Ectodermal cell (in vitro differentiated cells): ENCODE measurements around the gene APOBEC3H. TPM values are rescaled to one million over a fixed set of nuclear protein-coding genes. Genes with fewer than 3 reads are reported as not detected.
"Not testable (repeated sequence)": the region's sequence is repeated elsewhere in the genome, so short reads cannot be mapped to it uniquely, and the experiment has no call there.

Experiments
- H3K27ac ChIP-seq: 2 replicates; pipeline ENCODE4 v1.7.0; 2013; ENCODE audit warnings: mild to moderate bottlenecking, low read depth, low read length; ENCODE audit not compliant: insufficient read depth, poor library complexity, severe bottlenecking
- H3K27me3 ChIP-seq: 2 replicates; pipeline ENCODE4 v1.7.0; 2013; ENCODE audit warnings: mild to moderate bottlenecking, low read length; ENCODE audit not compliant: insufficient read depth, control insufficient read depth, poor library complexity, severe bottlenecking
- H3K36me3 ChIP-seq: one replicate; pipeline ENCODE4 v1.7.0; 2013; ENCODE audit warnings: low read length; ENCODE audit not compliant: control insufficient read depth, insufficient read depth
- H3K4me1 ChIP-seq: one replicate; pipeline ENCODE4 v1.7.0; 2013; ENCODE audit warnings: low read length; ENCODE audit not compliant: control insufficient read depth, insufficient read depth
- H3K4me3 ChIP-seq: 2 replicates; pipeline ENCODE4 v1.7.0; 2013; ENCODE audit warnings: low read depth, low read length, control low read depth; ENCODE audit not compliant: insufficient read depth
- H3K9me3 ChIP-seq: 2 replicates; pipeline ENCODE4 v1.7.0; 2013; ENCODE audit warnings: mild to moderate bottlenecking, low read length, moderate library complexity; ENCODE audit not compliant: control insufficient read depth
- WGBS, 2 experiments: methylation state at CpG; one replicate each; pipeline ENCODE4 v1.1.7; 2013; ENCODE audit warnings: missing lambda C conversion rate in 2 of 2; 5-methylcytosine and 5-hydroxymethylcytosine counted together
- polyA plus RNA-seq, 4 experiments: library from polyadenylated mRNA; stranded (reverse); fragments of 50-300 nt; gene quantifications; one replicate each; pipeline ENCODE4 v1.2.3, GENCODE V29; 2013

Gene APOBEC3H
- polyA plus RNA-seq (2013, experiment 1 of 4), result not detected
- 0.62 TPM for polyA plus RNA-seq (2013, experiment 2 of 4)
- 0.27 TPM for polyA plus RNA-seq (2013, experiment 3 of 4)
- 0.65 TPM for polyA plus RNA-seq (2013, experiment 4 of 4)

- 74 to 80% methylated on average over 8 to 9 of the region's 9 CpGs for WGBS, 2 experiments
- H3K27me3 ChIP-seq, result no peaks in the 10 kb centered on the region
- H3K36me3 ChIP-seq, result no peaks in the 10 kb centered on the region
- peak within 1 kb of the TSS; percentile 18 for H3K27ac ChIP-seq
- H3K4me3 ChIP-seq, result no peak within 1 kb of the TSS
- no peaks in the 10 kb centered on the region for H3K9me3 ChIP-seq
- H3K4me1 ChIP-seq, result peaks cover 19% of the 10 kb centered on the region
Measured at GRCh38 chr22:39097098-39098020, at the start of gene APOBEC3H. Gene APOBEC3H (plus strand): TSS chr22:39097244. CDS start chr22:39100279, 3,035 bp downstream.

- not testable (repeated sequence) for H3K36me3 ChIP-seq, H3K27me3 ChIP-seq, H3K4me3 ChIP-seq, H3K27ac ChIP-seq, H3K4me1 ChIP-seq, H3K9me3 ChIP-seq
- WGBS, 2 experiments, result 91 to 94% methylated on average over 7 of the region's 7 CpGs
Measured at GRCh38 chr22:39049486-39049885, 47.6 kb upstream of the APOBEC3H start.

GRCh38 chr22:39051844-39052495, 45.1 kb upstream of the APOBEC3H start:
- not testable (repeated sequence) for H3K27me3 ChIP-seq, H3K4me3 ChIP-seq, H3K27ac ChIP-seq, H3K4me1 ChIP-seq, H3K9me3 ChIP-seq, H3K36me3 ChIP-seq
- WGBS, 2 experiments, result 81 to 82% methylated on average over 15 to 16 of the region's 18 CpGs

GRCh38 chr22:39055658-39056057, 41.4 kb upstream of the APOBEC3H start:
- Histone ChIP-seq H3K4me3 (no peak overlapping the region), H3K4me1 (no peaks in the 10 kb centered on the region), H3K27me3 (no peaks in the 10 kb centered on the region), H3K27ac (no peak overlapping the region), H3K36me3 (no peaks in the 10 kb centered on the region), H3K9me3 (peaks cover 2% of the 10 kb centered on the region)
- 92 to 94% methylated on average over 11 of the region's 11 CpGs for WGBS, 2 experiments

- not testable (repeated sequence) for H3K4me1 ChIP-seq, H3K9me3 ChIP-seq, H3K36me3 ChIP-seq, H3K27me3 ChIP-seq, H3K27ac ChIP-seq, H3K4me3 ChIP-seq
- 73 to 83% methylated on average over 6 of the region's 6 CpGs for WGBS, 2 experiments
Measured at GRCh38 chr22:39061290-39061689, 35.8 kb upstream of the APOBEC3H start.

GRCh38 chr22:39061951-39062350, 35.1 kb upstream of the APOBEC3H start:
- H3K27me3 ChIP-seq, H3K4me3 ChIP-seq, H3K27ac ChIP-seq, H3K9me3 ChIP-seq, H3K36me3 ChIP-seq, H3K4me1 ChIP-seq: not testable (repeated sequence)
- 86 to 88% methylated on average over 10 of the region's 10 CpGs for WGBS, 2 experiments

DNA sequence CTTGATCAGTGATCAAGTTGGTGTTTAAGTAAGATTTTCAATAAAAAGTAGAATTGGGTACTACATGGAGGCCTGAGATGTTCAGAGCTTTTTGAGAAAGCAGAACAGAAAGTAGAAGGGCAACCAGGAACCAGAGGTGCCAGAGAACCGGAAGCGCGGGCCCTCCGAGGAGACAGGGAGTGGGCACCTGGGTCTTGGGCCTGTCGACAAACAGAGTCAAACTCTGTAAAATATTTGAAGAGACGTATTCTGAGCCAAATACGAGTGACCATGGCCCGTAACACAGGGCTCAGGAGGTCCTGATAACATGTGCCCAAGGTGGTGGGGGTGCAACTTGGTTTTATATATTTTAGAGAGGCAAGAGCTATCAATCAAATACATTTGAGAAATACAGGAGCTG, 33.1 kb upstream of the APOBEC3H start:
- not testable (repeated sequence) for H3K27me3 ChIP-seq, H3K4me1 ChIP-seq, H3K9me3 ChIP-seq, H3K36me3 ChIP-seq, H3K4me3 ChIP-seq, H3K27ac ChIP-seq
- 92 to 95% methylated on average over 8 of the region's 8 CpGs for WGBS, 2 experiments

- H3K36me3 ChIP-seq, H3K27ac ChIP-seq, H3K9me3 ChIP-seq, H3K4me3 ChIP-seq, H3K4me1 ChIP-seq, H3K27me3 ChIP-seq: not testable (repeated sequence)
- 92 to 94% methylated on average over 9 of the region's 9 CpGs for WGBS, 2 experiments
Measured at GRCh38 chr22:39066442-39067276, 30.4 kb upstream of the APOBEC3H start.

GRCh38 chr22:39068033-39068785, 28.8 kb upstream of the APOBEC3H start:
- Histone ChIP-seq H3K4me3 (no peak overlapping the region), H3K27me3 (no peaks in the 10 kb centered on the region), H3K36me3 (no peaks in the 10 kb centered on the region), H3K27ac (no peak overlapping the region), H3K9me3 (no peaks in the 10 kb centered on the region), H3K4me1 (no peaks in the 10 kb centered on the region)
- WGBS, 2 experiments, result 80 to 82% methylated on average over 13 of the region's 13 CpGs
